Fibroblast of mammary gland (primary cell): ENCODE results near the gene PITPNM3.

Experiments
- DNase-seq: peaks from one replicate; pipeline ENCODE4 v3.0.0-alpha.2; 2010; ENCODE audit warnings: low read depth
- H3K4me3 ChIP-seq: 2 replicates; pipeline ENCODE4 v1.5.1; 2011; ENCODE audit warnings: low read depth, mild to moderate bottlenecking, low read length, moderate library complexity; ENCODE audit not compliant: control insufficient read depth
- TF ChIP-seq, protein P1 (sequence below): conservative IDR thresholded peaks from 2 replicates; pipeline ENCODE4 v1.5.1; 2011; ENCODE audit warnings: low read depth, low read length, inconsistent platforms; ENCODE audit not compliant: control insufficient read depth, insufficient read depth

PITPNM3 gene

GRCh38 chr17:6492892-6493674, 63.3 kb downstream of the PITPNM3 start:
- no peak for DNase-seq
- TF ChIP-seq, protein P1, sequence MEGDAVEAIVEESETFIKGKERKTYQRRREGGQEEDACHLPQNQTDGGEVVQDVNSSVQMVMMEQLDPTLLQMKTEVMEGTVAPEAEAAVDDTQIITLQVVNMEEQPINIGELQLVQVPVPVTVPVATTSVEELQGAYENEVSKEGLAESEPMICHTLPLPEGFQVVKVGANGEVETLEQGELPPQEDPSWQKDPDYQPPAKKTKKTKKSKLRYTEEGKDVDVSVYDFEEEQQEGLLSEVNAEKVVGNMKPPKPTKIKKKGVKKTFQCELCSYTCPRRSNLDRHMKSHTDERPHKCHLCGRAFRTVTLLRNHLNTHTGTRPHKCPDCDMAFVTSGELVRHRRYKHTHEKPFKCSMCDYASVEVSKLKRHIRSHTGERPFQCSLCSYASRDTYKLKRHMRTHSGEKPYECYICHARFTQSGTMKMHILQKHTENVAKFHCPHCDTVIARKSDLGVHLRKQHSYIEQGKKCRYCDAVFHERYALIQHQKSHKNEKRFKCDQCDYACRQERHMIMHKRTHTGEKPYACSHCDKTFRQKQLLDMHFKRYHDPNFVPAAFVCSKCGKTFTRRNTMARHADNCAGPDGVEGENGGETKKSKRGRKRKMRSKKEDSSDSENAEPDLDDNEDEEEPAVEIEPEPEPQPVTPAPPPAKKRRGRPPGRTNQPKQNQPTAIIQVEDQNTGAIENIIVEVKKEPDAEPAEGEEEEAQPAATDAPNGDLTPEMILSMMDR: no peak
- no peak overlapping the region for H3K4me3 ChIP-seq

DNA sequence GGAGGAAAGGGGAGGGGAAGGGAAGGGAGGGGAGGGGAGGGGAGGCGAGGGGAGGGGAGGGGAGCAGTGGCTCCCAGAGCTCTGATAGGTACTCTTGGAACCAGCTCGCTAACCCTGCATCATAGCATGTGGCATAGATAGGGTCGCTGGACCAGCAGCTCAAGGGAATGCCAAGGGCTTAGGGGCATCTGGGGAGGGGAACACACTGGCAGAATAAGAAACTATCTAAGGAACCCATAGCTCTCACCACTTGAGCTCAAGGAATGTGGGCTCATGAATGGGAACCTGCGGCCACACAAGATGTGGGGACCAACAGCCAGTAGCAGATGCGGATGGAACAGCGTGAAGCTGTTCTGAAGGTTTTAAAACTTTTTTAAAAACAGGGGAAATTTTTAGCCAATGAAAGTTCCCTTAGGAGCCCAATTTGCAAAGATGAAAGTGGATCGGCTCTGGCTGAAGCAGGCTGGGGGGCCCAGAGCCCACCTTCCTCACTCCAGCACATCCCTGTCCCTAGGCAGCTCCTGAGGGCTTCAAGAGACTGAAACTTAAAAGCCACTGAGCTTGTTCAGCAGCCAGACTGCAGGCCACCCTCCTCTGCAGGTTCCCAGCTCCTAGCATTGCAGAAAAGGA, 65.2 kb downstream of the PITPNM3 start:
- TF ChIP-seq, protein P1: no peak
- DNase-seq: no peak
- no peak overlapping the region for H3K4me3 ChIP-seq

GRCh38 chr17:6489016-6489550, 67.3 kb downstream of the PITPNM3 start:
- TF ChIP-seq, protein P1: no peak
- DNase-seq: no peak
- no peak overlapping the region for H3K4me3 ChIP-seq

DNA sequence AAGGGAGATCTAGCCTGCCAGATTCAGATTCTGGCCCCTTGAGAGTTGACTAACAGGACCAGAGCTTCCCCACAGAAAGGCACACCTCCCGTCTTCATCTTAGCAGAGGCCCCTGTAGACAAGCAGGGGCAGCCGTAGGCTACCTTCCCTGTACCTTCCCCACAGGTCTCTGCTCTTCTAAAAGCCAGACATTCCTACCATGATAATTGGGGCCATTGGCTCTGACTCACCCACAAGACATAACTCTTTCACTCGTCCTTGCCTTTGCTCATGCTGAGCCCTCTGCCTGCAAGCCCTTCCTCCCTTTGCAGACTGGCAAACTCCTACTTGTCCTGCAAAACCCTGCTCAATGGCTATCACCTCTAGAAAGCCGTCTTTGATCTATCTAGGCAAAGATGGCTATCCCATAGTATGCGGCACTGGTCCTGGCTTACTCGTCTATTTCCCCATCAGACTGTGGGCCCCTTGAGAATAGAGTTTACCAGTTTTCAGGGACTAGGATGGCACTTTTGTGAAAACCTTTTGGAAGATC, 68.3 kb downstream of the PITPNM3 start:
- TF ChIP-seq, protein P1: no peak
- no peak for DNase-seq
- no peak overlapping the region for H3K4me3 ChIP-seq

DNA sequence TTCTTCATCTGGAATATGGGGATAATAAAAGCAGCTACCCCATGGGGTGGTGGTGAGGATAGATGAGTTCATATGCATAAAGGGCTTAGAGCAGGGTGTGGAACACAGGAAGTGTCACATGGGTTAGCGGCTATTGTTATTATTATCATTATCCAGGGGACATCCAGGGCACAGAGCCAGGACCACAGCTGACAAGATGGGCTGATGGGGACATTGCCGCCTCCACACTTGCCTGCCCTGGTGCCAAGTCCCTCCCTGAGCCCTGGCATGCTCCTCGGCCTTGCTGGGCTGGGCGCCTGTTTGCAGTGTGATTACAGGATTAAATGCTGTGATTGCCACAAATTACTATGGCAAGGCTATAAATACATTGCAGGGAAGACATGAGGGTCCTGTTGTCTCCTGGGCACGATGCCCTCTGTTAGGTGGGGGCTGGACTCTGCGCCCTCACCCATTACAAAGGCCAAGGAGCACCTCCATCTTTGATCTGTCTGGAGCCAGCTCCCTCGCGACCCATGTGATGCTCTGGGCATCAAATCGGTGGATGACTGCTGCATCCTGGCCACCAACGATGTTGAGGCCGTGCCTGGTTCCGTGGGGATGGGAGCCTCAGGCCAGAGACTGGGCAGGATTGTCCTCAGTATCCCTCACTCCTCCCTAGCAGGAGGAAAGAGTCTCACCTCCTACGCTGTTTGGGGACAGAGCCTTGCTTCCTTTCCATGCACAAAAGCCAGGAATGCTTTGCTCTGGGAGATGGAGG, 68.9 kb downstream of the PITPNM3 start:
- H3K4me3 ChIP-seq: no peak overlapping the region
- DNase-seq: no peak
- TF ChIP-seq, protein P1: no peak

DNA sequence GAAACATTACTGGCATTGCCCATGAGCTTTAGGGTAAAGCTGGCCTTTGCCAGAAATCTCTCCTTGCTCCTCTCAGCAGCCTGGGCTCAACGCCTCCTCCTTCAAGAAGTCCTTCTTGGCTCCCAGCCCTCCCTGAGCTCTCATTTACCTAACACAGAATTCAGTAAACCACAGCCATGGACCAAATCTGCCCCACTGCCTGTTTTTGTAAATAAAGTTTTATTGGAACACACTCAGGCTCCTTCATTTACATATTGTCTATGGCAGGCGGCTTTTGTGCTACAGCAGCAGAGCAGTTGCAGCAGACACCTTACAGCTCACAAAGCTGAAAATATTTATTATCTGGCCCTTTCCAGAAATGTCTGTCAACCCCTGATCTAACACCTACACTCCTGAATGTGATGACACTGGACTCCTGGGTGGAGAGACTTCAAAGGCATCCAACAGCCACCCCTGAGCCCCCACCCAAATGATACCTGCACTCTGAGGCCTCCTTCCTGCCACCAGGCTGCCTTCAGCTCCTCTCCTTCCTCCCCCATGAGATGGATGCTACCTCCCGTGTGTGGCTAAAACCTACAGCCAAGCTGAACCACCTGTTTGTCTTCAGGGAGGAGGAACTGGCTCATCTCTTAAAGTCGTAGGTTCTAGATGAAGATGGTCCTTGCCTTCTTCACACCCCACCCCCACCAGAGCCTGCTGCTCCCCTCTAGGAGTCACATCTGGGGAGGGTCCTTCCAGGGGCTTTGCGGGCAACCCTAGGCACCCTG, 70.5 kb downstream of the PITPNM3 start:
- no peak for DNase-seq
- no peak overlapping the region for H3K4me3 ChIP-seq
- TF ChIP-seq, protein P1: no peak
